SU-DHL-6 (cell line): Measurements from ENCODE around the gene TMEM109.

Source experiments
- H2AFZ ChIP-seq: fragments of 200-600 bp; sonication (generic); 2 replicates; pipeline ENCODE4 v1.6.1; 2014; ENCODE audit warnings: low read depth, mild to moderate bottlenecking, moderate library complexity, mixed read lengths, antibody characterized with exemption, low read length; ENCODE audit not compliant: severe bottlenecking
- H3F3A ChIP-seq: fragments of 200-600 bp; shearing (Covaris generic); 2 replicates; pipeline ENCODE4 v1.6.0; 2016; ENCODE audit warnings: antibody characterized with exemption, mild to moderate bottlenecking; ENCODE audit not compliant: insufficient read depth
- H3K27ac ChIP-seq: fragments of 200-600 bp; sonication (generic); 2 replicates; pipeline ENCODE4 v1.5.1; 2016; ENCODE audit warnings: low read depth, mild to moderate bottlenecking, low read length, moderate library complexity, mixed read lengths
- H3K27me3 ChIP-seq: fragments of 200-600 bp; sonication (generic), shearing (Covaris generic); 2 replicates; pipeline ENCODE4 v1.6.0; 2014; ENCODE audit warnings: mild to moderate bottlenecking, low read length
- H3K36me3 ChIP-seq: fragments of 200-600 bp; sonication (generic); 2 replicates; pipeline ENCODE4 v1.6.1; 2014; ENCODE audit warnings: mild to moderate bottlenecking, low read length, mixed read lengths
- H3K4me2 ChIP-seq: fragments of 300-600, 200-600 bp; shearing (Covaris generic), sonication (generic); 2 replicates; pipeline ENCODE4 v1.6.0; 2014; ENCODE audit warnings: low read length, low read depth, mild to moderate bottlenecking; ENCODE audit not compliant: poor library complexity, severe bottlenecking
- H3K4me3 ChIP-seq: fragments of 200-600 bp; sonication (generic); 2 replicates; pipeline ENCODE4 v1.5.1; 2014; ENCODE audit warnings: antibody characterized with exemption, low read length, mild to moderate bottlenecking, mixed read lengths; ENCODE audit not compliant: insufficient read depth, poor library complexity, severe bottlenecking
- H3K79me2 ChIP-seq: fragments of 200-600 bp; sonication (generic); 2 replicates; pipeline ENCODE4 v1.6.1; 2014; ENCODE audit warnings: mild to moderate bottlenecking, low read length, moderate library complexity; ENCODE audit not compliant: insufficient read depth
- H3K9ac ChIP-seq: fragments of 200-600 bp; sonication (generic); 2 replicates; pipeline ENCODE4 v1.7.0; 2014; ENCODE audit warnings: mild to moderate bottlenecking, low read length
- H3K9me2 ChIP-seq: fragments of 200-600 bp; sonication (generic); replicated peaks from 2 replicates; pipeline ENCODE4 v1.6.1; 2014; ENCODE audit warnings: low read length; ENCODE audit not compliant: insufficient read depth
- H3K9me3 ChIP-seq: fragments of 200-600 bp; sonication (generic); 2 replicates; pipeline ENCODE4 v1.6.1; 2014; ENCODE audit warnings: low read length, mixed read lengths; ENCODE audit not compliant: insufficient read depth
- H4K20me1 ChIP-seq: fragments of 200-600 bp; sonication (generic); 2 replicates; pipeline ENCODE4 v1.6.1; 2014; ENCODE audit warnings: low read depth, mild to moderate bottlenecking, antibody characterized with exemption, low read length, moderate library complexity, mixed read lengths
- CTCF ChIP-seq: fragments of 200-600 bp; sonication (generic); IDR thresholded peaks from one replicate; pipeline ENCODE4 v1.5.1; 2017; ENCODE audit warnings: antibody characterized with exemption, mild to moderate bottlenecking, low read length, moderate library complexity; ENCODE audit not compliant: insufficient read depth, poor library complexity, severe bottlenecking
- EZH2phosphoT487 ChIP-seq: fragments of 200-600 bp; sonication (generic), shearing (Covaris generic); conservative IDR thresholded peaks from 2 replicates; pipeline ENCODE4 v1.6.1; 2018; ENCODE audit warnings: mild to moderate bottlenecking, antibody characterized with exemption, low read length, moderate library complexity, mixed read lengths

Gene TMEM109

GRCh38 chr11:60939301-60939700 lies 25.3 kb downstream of the TMEM109 start:
- Histone ChIP-seq H3K9me3 (no peaks in the 10 kb centered on the region), H3F3A (no peaks in the 10 kb centered on the region), H3K9ac (no peak overlapping the region), H3K4me2 (no peak overlapping the region), H4K20me1 (no peaks in the 10 kb centered on the region), H3K27ac (no peak overlapping the region), H3K79me2 (no peaks in the 10 kb centered on the region), H2AFZ (no peak overlapping the region), H3K4me3 (no peak overlapping the region), H3K9me2 (no peaks in the 10 kb centered on the region), H3K36me3 (no peaks in the 10 kb centered on the region), H3K27me3 (no peaks in the 10 kb centered on the region)
- TF ChIP-seq CTCF (no peak), EZH2phosphoT487 (no peak)

- H4K20me1 ChIP-seq = no peaks in the 10 kb centered on the region
- H3K79me2 ChIP-seq = no peaks in the 10 kb centered on the region
- H3K9me3 ChIP-seq = no peaks in the 10 kb centered on the region
- no peak overlapping the region for H3K9ac ChIP-seq
- no peak overlapping the region for H3K27ac ChIP-seq
- TF ChIP-seq CTCF (no peak), EZH2phosphoT487 (no peak)
- H2AFZ ChIP-seq = no peak overlapping the region
- no peaks in the 10 kb centered on the region for H3K27me3 ChIP-seq
- H3K4me3 ChIP-seq = no peak overlapping the region
- H3F3A ChIP-seq = no peaks in the 10 kb centered on the region
- H3K4me2 ChIP-seq = no peak overlapping the region
- H3K36me3 ChIP-seq = no peaks in the 10 kb centered on the region
- H3K9me2 ChIP-seq = no peaks in the 10 kb centered on the region
Measured at GRCh38 chr11:60939855-60940254, 25.9 kb downstream of the TMEM109 start.

GRCh38 chr11:60941371-60942119 lies 27.6 kb downstream of the TMEM109 start:
- Histone ChIP-seq H3F3A (no peaks in the 10 kb centered on the region), H3K79me2 (no peaks in the 10 kb centered on the region), H3K36me3 (no peaks in the 10 kb centered on the region), H3K27ac (no peak overlapping the region), H3K4me2 (no peak overlapping the region), H3K4me3 (no peak overlapping the region), H3K9me2 (no peaks in the 10 kb centered on the region), H2AFZ (no peak overlapping the region), H3K9ac (no peak overlapping the region), H3K9me3 (no peaks in the 10 kb centered on the region), H3K27me3 (no peaks in the 10 kb centered on the region), H4K20me1 (no peaks in the 10 kb centered on the region)
- TF ChIP-seq EZH2phosphoT487 (no peak), CTCF (no peak)
